ENCODE measurements around the gene OSBP2.
A peak's percentile ranks its signal among the peaks of the same experiment; 100 is the strongest.
"Not testable (repeated sequence)": the region's sequence is repeated elsewhere in the genome, so short reads cannot be mapped to it uniquely, and the experiment has no call there.

Gene OSBP2, protein sequence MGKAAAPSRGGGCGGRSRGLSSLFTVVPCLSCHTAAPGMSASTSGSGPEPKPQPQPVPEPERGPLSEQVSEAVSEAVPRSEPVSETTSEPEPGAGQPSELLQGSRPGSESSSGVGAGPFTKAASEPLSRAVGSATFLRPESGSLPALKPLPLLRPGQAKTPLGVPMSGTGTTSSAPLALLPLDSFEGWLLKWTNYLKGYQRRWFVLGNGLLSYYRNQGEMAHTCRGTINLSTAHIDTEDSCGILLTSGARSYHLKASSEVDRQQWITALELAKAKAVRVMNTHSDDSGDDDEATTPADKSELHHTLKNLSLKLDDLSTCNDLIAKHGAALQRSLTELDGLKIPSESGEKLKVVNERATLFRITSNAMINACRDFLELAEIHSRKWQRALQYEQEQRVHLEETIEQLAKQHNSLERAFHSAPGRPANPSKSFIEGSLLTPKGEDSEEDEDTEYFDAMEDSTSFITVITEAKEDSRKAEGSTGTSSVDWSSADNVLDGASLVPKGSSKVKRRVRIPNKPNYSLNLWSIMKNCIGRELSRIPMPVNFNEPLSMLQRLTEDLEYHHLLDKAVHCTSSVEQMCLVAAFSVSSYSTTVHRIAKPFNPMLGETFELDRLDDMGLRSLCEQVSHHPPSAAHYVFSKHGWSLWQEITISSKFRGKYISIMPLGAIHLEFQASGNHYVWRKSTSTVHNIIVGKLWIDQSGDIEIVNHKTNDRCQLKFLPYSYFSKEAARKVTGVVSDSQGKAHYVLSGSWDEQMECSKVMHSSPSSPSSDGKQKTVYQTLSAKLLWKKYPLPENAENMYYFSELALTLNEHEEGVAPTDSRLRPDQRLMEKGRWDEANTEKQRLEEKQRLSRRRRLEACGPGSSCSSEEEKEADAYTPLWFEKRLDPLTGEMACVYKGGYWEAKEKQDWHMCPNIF

DNA sequence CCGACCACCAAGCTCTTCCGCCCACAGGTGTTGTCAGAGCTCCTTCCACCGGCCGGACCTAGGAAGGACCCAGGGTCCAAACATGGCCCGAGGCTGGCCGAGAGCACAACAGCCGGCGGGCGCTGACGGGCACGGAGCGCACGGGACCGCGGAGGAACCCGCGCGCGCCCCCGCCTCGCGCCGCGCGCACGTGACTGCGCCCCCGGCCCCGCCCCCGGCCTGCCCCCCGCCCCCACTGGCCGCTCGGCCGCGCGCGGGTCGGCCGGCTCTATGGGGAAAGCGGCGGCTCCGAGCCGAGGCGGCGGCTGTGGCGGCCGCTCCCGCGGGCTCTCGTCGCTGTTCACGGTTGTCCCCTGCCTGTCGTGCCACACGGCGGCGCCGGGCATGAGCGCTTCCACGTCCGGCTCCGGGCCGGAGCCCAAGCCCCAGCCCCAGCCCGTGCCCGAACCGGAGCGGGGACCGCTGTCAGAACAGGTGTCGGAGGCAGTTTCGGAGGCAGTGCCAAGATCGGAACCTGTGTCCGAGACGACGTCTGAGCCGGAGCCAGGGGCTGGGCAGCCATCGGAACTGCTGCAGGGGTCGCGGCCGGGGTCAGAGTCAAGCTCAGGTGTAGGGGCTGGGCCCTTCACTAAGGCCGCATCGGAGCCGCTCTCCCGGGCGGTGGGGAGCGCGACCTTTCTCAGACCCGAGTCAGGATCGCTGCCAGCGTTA, at the start of gene OSBP2:
Gene OSBP2, plus strand, starts transcription at position 235 of the 711 bp plus-strand sequence. Its CDS starts 36 bp downstream, at position 271.
- peak; percentile 12 for DNase-seq

DNA sequence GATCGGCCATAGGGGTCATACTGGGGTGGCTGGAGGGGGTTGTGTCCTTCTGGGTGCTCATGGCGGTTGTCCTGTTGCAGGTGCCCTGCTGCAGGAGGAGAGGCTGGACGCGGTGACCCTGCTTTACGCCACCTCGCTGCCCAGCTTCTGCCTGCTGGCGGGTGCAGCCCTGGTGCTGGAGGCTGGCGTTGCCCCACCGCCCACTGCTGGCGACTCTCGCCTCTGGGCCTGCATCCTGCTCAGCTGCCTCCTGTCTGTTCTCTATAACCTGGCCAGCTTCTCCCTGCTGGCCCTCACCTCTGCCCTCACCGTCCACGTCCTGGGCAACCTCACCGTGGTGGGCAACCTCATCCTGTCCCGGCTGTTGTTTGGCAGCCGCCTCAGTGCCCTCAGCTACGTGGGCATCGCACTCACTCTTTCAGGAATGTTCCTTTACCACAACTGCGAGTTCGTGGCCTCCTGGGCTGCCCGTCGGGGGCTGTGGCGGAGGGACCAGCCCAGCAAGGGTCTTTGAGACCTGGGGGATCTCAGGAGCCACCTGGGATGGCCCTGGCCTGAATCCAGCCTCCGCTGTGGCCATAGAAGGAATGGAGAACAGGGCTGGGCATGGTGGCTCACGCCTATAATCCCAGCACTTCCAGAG, 48.0 kb upstream of the OSBP2 start:
- DNase-seq, result no peak

DNA sequence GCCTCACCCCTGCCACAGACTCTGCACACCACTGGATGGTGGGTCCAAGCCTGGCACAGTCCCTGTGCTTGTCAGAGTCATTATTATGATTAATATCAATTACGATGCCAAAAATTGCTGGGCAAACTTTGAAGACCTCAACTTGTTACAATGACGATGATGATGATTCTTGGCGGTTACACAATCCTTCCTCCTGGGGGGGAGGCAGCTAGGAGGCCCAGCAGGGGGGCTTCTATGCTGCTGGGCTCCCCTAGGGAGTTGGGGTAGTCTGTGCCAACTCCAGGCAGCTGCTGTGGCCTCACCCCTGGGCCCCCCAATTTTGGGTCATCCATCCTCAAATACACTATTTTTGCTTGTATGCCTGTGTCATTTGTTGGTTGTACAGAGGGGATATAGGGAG, 47.1 kb upstream of the OSBP2 start:
- no peak for DNase-seq

DNA sequence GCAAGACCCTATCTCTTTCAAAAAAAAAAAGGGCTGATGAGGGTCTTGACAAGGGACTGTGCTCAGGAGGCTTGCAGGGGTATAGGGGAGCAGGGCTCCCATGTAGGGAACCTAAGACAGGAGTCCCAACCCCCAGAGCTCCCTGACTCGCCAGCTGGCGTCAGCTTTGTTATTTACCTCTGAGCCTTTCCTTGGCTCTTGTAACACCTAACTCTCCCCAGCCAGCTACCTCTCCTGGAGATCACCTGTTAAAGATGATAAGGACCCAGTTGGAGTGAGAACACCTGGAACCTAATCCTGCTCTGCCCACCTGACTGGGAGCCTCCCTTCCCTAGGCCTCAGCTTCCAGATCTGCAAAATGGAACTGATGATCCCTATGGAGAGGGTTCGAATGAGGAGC, 45.8 kb upstream of the OSBP2 start:
- DNase-seq, result no peak

DNA sequence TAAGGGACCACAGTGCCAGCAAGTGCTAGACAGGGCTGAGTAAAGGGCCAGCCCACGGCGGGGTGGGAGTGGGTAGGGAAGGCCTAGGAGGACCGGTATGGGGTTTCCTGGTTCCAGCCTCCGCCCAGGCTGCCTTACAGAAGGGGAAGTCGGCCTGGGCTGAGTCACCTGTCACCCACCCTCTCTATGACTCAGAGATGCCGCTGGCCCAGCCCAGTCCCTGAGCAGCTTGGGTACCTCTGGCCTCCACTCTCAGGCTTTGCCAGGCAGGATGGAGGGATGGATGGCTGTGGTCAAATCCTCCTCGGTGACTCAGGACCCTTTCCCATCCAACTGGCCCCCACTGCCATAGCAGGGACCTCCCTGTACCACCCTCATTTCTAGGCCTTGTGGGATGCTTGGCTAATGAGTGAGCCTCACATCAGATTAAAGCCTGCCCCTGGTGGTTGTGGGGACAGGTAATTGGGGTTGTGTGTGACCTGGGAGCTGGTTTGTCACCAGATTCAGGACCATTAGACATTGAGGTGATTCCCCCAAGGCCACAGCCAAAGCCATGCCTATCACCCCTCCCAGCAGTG, 45.2 kb upstream of the OSBP2 start:
- DNase-seq, result peak; percentile 81

DNA sequence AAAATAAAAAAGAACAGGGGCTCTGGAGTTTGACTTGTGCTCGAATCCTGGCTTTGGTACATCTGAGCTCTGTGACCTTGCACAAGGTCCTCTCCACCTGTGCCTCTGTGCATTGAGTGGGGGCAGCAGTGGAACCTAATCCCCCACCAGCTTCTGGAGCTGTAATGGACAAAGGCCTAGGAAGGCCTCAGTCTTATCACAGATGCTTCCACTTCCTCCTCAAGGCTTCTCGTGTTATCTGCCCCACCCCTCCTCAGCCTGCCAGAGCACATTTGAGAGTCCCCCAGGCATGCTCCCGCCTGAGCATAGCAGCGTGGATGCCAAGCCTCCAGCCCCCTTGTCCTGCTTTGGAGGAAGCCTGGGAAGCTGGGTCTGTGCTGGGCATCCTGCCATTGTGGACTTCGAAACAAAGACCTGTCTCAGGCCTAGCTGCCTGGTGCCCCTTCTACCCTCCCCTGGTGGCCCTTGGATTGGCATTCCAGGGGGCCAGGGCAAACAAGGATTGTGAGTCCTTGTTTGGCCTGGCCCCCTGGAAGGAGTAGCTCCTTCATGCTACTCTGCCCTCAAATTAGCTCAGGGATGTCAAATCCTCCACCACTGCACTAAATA, 44.1 kb upstream of the OSBP2 start:
- DNase-seq, result no peak

DNA sequence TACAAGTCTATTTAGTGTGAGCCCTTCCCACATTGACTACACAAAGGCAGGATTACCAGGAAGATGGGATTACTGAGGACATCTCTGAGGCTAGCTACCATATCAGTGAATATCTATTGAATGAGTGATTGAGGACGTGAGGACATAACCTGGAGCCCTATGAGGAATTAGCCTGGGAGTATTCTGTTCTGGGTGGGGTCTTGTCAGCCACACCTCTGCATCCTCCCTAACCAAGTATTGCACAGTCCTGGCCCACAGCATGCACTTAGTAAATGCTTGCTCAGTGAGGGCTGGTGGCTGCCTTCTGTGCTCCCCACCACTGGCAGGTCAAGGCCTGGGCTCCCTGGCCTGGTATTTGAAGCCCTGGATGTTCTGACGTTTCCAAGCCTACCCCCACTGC, 41.8 kb upstream of the OSBP2 start:
- DNase-seq, result no peak

DNA sequence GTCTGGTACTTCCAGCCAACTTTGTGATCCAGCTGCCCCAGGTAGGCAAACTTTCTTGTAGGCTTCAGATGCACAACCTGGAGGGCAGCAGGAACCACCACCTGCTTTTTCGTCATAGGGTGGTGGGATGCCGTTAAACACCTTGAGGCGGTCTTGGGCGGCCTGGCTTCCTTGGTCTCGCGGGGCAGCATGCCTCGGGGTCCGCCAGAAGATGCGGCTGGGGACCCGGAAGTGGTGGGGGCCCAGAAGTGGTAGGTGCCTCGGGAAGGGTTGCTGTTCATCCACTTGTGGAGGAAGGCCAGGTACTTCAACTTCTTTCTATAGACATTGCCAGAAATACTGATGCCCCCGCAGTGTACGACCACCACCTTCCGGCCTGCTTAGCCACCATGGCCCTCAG, 40.3 kb upstream of the OSBP2 start:
- no peak for DNase-seq

DNA sequence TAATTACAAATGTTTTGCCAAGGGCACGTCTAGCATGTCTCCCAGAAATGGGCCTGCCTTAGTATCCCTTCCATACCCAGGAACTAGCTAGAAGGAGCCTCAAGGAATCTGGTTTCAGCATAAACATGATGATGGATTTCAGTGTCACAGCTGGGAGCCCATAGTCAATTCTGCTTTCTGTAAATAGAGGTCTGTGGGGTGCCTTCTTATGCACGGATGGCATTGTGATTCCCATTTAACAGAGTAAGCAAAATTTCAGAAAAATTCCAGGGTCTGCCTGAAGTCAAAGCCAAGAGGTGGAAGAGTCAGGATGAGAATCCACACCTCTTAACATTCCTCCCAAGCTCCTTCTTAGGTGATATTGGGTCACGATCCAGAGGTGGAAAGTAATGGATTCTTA, 39.1 kb upstream of the OSBP2 start:
- no peak for DNase-seq

DNA sequence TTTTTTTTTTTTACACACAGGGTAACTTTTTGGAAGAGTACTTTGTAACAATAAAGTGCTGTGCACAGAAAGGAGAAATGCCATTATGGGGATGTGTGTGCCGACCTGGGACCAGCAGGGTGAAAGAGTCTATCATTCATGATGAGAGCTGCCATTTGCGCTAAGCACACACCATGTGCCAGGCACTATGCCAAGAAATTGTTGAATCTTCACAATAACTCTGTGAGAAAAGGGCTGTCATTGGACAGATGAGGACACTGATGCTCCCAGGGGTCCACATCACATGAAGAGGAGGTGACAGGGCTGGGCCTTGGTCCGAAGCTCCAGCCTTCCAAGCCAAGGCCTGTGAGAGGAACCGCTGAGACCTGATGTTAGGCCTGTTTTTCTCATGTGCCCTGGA, 32.6 kb upstream of the OSBP2 start:
- no peak for DNase-seq

DNA sequence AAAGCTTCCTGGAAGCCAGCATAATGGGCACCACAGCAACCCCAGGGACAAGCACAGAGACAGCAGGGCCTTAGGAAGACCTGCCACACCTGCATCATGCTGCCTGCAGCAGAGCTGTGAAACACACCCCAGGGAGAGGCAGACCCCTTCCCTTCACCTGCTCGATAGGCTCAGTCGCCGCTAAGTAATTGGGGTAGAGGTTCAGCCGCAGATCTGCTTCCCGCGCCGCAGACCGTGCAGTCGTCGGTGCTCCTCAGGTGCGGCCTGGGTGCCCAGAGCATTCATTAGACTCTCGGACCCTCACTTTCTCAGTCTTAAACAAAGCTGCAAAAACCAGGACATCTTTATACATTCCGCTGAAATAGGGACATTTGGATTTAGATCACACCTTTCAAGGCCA, 29.9 kb upstream of the OSBP2 start:
- no peak for DNase-seq

DNA sequence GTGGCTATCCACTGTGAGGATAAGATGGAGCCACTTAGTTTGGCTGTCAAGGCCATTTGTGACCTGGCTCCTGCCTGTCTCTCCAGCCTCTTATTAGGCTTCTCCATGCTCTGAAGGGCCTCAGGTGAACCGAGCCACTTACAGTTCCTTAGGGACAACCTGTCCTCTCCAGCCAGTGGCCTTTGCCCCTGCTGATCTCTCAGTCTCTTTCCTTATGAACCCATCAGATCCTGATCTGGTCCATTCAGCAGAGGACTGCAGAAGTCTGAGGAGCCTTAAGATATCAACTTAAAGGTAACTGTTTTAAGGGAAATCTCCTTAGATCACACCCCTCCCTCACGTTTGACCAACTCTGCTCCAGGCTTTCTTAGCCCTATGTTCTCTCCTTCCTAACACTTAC, 29.4 kb upstream of the OSBP2 start:
- no peak for DNase-seq

DNA sequence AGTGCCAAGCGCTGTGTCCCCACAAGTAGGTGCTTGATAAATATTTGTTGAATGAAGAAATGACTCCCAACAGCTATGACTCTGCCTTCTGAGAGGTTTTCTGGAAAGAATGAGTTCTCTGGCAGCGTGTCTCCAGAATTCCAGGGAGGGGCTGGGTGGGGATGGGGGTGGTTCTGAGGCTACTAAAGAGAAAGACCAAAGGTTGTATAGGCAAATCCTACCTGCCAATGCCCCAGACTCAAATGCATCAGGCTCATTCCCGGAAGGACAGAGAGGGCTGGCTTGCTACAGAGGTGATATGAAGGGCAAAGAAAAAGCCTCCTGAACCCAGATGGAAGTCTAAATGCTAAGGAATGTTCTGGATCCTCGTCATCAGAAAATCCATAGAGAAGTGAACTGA, 28.9 kb upstream of the OSBP2 start:
- no peak for DNase-seq

DNA sequence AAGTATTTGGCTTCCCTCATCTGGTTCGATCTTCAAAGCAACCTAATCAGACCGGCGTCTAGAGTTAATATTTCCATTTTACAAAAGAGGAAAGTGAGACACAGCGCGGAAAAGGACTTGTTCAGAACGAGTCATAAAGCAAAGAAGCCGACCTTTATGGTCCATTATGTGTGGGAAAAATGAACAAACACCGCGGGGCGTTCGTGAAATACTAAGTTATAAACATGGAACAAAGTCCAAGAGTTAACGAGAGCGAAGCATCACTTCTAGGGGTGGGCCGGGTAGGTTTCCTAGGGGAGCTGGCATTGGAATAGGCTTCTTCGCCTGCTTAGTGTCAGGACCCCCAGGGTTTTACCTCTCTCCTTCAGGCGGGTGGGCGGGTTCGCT, 27.6 kb upstream of the OSBP2 start:
- DNase-seq, result peak; percentile 8

DNA sequence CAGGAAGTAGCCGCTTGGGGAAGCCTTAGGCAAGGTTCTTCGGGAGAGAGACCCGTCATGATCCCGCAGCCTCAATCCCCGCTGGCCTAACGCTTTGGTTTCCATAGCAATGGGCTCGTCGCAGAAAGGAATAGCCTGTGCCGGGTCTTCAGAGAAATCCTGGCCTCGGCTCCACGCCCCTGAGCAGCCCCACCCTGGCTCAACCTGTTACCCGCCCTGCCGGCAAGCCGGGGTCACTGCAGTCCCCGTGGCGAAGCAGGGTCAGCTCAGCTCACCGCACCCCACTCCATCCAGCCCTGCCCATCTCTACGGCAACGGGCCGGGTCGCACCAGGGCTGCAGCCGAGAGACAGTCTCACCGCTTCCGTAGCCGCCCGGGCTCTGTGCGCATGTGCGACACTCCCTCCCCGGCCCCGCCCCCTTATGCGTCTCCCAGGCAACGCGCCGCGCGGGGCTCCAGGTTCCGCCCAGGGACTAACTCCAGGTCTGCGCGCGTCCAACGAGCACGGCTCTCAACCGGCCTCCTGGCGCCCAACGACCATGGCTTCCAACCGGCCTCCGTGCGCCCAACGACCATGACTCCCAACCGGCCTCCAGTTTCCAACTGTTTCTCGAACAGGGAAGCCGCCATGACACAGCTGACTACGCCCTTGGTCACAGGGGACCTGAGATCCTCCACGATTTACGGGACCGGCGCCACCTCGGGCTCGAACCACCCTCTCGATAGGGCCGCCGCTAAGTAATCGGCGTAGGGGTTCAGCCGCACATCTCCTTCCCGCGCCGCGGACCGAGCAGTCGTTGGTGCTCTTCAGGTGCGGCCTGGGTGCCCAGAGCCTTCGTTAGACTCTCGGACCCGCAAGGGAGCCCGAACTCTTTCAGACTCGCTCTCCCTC, 26.9 kb upstream of the OSBP2 start, which contains the start of gene DUSP18:
Gene DUSP18, minus strand, starts transcription at position 382 of the 892 bp plus-strand sequence. CDS start 3,872 bp downstream, outside the sequence.
- peak; percentile 93 for DNase-seq

DNA sequence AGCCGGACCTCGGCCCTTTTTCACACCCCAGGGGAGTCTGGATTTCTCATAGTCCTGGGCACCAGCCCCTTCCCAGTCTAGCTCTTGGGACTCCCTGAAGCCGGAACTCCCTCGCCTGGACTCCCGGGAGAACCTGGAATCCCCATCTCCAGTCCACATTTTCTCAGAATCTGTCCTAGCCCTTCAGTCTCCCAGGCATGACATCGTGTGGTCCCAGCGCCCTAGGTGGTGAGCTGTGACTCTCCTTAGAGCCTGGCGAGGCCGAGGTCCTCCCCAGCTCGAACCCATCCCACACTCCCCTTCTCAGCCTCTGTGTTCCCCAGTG, 26.3 kb upstream of the OSBP2 start:
- DNase-seq, result no peak

DNA sequence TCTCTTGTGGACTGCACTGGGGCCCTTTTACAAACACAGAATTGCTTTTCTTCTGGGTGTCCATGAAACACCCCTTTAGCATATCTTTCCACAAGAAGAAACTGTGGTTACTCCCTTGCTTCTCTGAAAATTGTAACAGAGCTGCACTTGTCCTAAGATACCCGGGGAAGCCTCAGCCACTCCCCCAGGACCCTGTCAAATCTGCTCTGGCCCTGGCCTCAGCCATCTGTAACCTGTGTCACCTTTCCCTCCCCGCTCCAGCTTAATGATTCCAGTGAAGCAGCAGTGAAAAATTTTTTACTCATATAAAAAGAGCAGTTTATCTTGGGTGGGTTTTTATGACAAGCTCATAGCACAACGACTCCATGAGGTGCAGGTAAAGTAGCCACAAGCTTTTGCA, 23.6 kb upstream of the OSBP2 start:
- no peak for DNase-seq

DNA sequence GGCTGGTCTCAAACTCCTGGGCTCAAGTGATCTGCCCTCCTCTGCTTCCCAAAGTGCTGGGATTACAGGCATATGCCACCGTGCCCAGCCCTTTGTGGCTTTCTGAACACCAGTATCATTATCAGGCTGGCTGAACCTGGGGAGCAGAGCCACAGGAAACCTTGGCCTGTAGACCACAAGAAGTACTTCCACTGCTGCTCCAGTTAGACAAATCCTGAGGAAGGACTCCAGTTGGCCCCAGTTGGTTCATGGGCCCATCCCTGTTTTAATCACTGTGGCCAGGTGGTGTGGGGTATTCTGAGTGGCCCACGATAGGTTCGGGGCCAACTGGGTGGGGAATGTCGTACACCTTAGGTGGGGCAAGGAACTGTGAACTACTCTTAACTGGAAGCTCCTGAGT, 21.5 kb upstream of the OSBP2 start:
- DNase-seq, result no peak

DNA sequence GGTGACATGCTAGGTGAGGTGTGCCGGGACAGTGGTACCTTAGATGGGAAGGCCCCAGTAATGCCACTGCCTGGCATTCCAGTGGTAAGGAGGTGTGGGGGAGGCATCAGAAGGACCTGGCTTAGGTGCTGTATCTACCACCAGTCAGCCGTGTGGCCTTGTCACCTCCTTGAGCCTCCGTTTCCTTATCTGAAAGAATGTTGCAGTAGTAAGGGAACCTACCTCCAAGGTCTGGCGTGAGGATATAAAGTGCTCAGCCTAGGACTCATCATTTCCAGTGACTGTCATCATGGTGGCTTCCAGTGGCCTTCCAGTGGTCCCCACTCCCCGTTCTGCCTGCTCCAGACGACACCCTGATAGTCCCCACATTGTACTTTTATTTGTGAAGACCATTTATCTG, 20.2 kb upstream of the OSBP2 start:
- no peak for DNase-seq

DNA sequence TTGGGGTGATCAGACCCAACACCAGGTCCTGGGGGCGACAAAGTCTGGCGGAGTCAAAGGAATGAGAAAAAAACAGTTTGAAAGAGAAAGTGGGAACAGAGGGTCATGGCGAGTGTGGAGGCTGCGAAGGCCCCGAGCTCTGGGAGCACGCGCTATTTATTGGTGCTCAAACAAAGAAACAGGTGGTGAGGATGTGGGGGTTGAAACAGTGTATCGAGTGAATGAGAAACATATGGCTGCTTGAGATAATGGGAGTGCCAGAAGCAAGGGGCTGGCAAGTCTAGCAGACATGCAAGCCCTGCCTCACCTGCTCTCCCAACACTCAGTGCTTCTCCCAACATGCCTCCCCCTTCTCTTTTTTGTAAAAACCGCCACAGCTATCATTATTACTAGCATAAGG, 19.2 kb upstream of the OSBP2 start:
- no peak for DNase-seq

DNA sequence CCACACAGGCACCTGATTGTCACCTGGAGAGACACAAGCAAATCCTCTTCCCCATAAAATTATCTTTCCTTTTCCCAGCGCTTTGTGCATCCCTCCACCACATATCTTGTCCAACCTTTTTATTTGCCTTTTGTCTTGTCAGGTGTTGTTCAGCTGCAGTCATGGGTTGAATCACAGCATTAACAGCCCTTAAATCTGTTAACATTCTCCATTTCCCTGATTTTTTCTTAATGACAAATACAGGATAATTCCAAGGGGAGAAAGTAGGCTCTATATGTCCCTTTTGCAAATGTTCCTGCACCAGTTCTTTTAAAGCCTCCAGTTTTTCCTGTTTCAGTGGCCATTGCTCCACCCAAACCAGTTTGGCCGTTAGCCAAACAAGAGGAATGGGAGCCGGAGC, 18.1 kb upstream of the OSBP2 start:
- not testable (repeated sequence) for DNase-seq

All from activated T-cell treated with anti-CD3 and anti-CD28 coated beads for 4 hours (primary cell).